Measurements from ENCODE around the gene TMCO4. TPM values are rescaled to one million over a fixed set of nuclear protein-coding genes. Genes with fewer than 3 reads are reported as not detected.

The TMCO4 gene
- total RNA-seq, 1 experiment from 2014 or later: 13.5 TPM

DNA sequence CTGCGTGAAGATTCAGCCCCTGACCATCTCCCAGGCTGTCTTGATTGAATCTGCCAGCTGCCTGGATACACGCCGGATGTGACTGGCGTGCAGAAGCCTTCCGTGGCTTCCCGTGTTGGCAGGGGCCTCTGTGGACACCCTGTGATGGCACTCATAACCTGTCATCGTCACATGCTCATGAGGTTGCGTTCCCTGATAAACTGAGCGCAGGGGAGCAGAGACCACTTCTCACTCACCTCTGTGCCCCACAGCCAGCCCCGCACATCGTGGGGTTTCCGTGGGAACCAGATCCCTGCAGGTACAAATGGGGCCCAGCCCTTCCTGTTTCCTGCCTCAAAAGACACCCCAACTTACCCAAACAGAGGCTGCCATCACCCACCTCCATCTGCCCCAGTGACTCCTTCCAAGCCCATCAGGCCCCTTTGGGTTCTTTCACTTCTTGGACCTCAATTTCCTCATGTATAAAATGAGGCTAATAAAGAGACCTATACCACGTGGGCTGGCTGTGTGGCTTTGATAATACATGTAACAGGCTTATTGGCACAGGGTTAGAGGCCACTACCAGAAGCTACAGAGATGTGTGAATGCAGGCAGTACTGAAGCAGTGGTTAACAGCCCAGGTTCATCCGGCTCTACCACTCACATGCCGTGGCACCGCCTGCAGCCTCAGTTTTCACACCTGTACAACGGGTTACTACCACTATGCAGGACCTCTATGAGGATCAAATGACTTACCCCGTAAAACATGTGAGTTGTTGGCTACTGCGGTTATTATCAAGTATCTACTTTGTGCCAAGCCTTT is 111.5 kb downstream of the TMCO4 start:
- TF ChIP-seq, protein P1, sequence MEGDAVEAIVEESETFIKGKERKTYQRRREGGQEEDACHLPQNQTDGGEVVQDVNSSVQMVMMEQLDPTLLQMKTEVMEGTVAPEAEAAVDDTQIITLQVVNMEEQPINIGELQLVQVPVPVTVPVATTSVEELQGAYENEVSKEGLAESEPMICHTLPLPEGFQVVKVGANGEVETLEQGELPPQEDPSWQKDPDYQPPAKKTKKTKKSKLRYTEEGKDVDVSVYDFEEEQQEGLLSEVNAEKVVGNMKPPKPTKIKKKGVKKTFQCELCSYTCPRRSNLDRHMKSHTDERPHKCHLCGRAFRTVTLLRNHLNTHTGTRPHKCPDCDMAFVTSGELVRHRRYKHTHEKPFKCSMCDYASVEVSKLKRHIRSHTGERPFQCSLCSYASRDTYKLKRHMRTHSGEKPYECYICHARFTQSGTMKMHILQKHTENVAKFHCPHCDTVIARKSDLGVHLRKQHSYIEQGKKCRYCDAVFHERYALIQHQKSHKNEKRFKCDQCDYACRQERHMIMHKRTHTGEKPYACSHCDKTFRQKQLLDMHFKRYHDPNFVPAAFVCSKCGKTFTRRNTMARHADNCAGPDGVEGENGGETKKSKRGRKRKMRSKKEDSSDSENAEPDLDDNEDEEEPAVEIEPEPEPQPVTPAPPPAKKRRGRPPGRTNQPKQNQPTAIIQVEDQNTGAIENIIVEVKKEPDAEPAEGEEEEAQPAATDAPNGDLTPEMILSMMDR (IDR thresholded peaks at IDR 0.05; ENCODE audit: unreplicated experiment): no peak
- DNase-seq: no peak
- Mint-ChIP-seq H3K9me3 (ENCODE audit: low read depth, unreplicated experiment) (no peaks in the 10 kb centered on the region), H3K4me3 (ENCODE audit: low read depth, unreplicated experiment) (no peak overlapping the region), H3K36me3 (ENCODE audit: insufficient read depth, unreplicated experiment) (no peaks in the 10 kb centered on the region), H3K27me3 (ENCODE audit: unreplicated experiment) (no peaks in the 10 kb centered on the region), H3K4me1 (ENCODE audit: low read depth, unreplicated experiment) (no peaks in the 10 kb centered on the region), H3K27ac (ENCODE audit: unreplicated experiment) (no peak overlapping the region)
- BruUV-seq (replicated peaks): no TSS peak
- CTCF ChIA-PET: no interaction called here
- intact Hi-C loops (cut with micrococcal nuclease; ENCODE audit: unreplicated experiment): no loop called here

DNA sequence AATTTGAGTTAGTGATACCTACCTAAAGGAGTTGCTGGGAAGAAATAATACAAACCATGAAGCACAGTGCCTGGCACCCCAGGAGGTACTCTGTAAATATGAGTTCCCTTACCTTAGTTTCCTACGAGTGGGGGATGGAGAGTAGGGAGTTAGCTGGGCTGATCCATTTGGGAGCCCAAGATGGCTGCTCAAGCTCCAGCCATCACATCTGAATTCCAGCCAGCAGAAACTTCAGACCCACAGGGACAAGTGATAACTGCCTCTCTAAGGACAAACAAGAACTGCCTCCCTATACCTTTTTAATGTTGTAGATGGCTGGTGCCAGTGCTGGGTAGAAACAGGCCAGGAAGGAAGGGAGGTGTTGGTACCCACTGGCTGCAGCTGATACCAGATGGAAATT is 112.3 kb downstream of the TMCO4 start:
- TF ChIP-seq, protein P1 (IDR thresholded peaks at IDR 0.05; ENCODE audit: unreplicated experiment): no peak
- CTCF ChIA-PET: no interaction called here
- Mint-ChIP-seq H3K36me3 (ENCODE audit: insufficient read depth, unreplicated experiment) (no peaks in the 10 kb centered on the region), H3K27ac (ENCODE audit: unreplicated experiment) (no peak overlapping the region), H3K4me1 (ENCODE audit: low read depth, unreplicated experiment) (no peaks in the 10 kb centered on the region), H3K9me3 (ENCODE audit: low read depth, unreplicated experiment) (no peaks in the 10 kb centered on the region), H3K4me3 (ENCODE audit: low read depth, unreplicated experiment) (no peak overlapping the region), H3K27me3 (ENCODE audit: unreplicated experiment) (no peaks in the 10 kb centered on the region)
- intact Hi-C loops (cut with micrococcal nuclease; ENCODE audit: unreplicated experiment): no loop called here
- DNase-seq: no peak
- no TSS peak for BruUV-seq (replicated peaks)

DNA sequence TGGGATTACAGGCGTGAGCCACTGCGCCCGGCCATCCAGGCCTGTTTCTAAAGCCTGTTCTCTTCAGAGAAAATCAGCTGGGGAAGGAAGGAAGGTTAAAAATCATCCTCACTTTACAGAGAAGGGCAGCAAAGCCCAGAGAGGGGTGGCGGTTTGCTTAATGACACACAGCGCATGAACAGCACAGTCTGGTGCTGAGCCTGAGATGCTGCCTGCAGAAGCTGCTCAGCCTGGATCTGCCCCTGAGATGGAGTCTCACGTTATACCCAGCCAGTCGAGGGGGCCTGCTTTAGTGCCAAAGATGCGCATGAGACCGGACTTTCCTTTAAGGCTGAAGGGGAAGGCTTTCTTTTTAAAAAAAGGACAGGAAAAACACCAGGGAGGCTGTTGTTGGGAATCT is 113.7 kb downstream of the TMCO4 start:
- intact Hi-C loops (cut with micrococcal nuclease; ENCODE audit: unreplicated experiment): no loop called here

DNA sequence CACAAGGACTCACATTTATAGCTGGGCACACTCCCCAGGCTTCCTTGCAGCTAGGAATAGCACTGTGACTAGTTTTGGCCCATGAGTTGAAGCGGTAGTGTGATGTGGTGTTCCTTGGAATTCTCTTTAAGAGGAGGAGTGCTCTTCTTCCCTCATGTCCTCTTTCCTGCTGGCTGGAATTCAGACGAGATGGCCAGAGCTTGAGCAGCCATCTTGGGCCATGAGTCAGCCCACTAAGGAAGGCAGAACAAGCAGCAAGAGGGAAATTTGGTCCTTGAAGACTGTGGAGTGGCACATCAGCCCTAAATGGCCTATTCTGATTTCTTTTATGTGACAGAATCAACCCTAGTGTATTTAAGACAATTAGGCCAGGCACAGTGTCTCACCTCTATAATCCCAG is 115.0 kb downstream of the TMCO4 start:
- intact Hi-C loops (cut with micrococcal nuclease; ENCODE audit: unreplicated experiment): no loop called here
- CTCF ChIA-PET: no interaction called here
- H3K27me3 Mint-ChIP-seq (ENCODE audit: unreplicated experiment): no peaks in the 10 kb centered on the region

More for the DNA sequence above, 113.7 kb downstream of the TMCO4 start:
- TF ChIP-seq, protein P1 (IDR thresholded peaks at IDR 0.05; ENCODE audit: unreplicated experiment): no peak
- no peak for DNase-seq
- BruUV-seq (replicated peaks): no TSS peak
- no peak overlapping the region for H3K27ac Mint-ChIP-seq (ENCODE audit: unreplicated experiment)
- no peaks in the 10 kb centered on the region for H3K27me3 Mint-ChIP-seq (ENCODE audit: unreplicated experiment)
- no peaks in the 10 kb centered on the region for H3K9me3 Mint-ChIP-seq (ENCODE audit: low read depth, unreplicated experiment)
- H3K36me3 Mint-ChIP-seq (ENCODE audit: insufficient read depth, unreplicated experiment): no peaks in the 10 kb centered on the region
- CTCF ChIA-PET: no interaction called here
- H3K4me1 Mint-ChIP-seq (ENCODE audit: low read depth, unreplicated experiment): no peaks in the 10 kb centered on the region
- no peak overlapping the region for H3K4me3 Mint-ChIP-seq (ENCODE audit: low read depth, unreplicated experiment)

More for the DNA sequence above, 115.0 kb downstream of the TMCO4 start:
- TF ChIP-seq, protein P1 (IDR thresholded peaks at IDR 0.05; ENCODE audit: unreplicated experiment): no peak
- no peak for DNase-seq
- Mint-ChIP-seq H3K4me1 (ENCODE audit: low read depth, unreplicated experiment) (no peaks in the 10 kb centered on the region), H3K36me3 (ENCODE audit: insufficient read depth, unreplicated experiment) (no peaks in the 10 kb centered on the region), H3K4me3 (ENCODE audit: low read depth, unreplicated experiment) (no peak overlapping the region), H3K9me3 (ENCODE audit: low read depth, unreplicated experiment) (no peaks in the 10 kb centered on the region), H3K27ac (ENCODE audit: unreplicated experiment) (no peak overlapping the region)
- BruUV-seq (replicated peaks): no TSS peak
